CD4-positive, alpha-beta T cell treated with Interleukin-15 for 4 hours (primary cell): ENCODE results near the gene ELOVL1.
"Not testable (repeated sequence)": the region's sequence is repeated elsewhere in the genome, so short reads cannot be mapped to it uniquely, and the experiment has no call there.

Experiments
- DNase-seq: peaks from one replicate; pipeline ENCODE4 v3.0.0-alpha.2; 2020; ENCODE audit warnings: low spot score

ELOVL1 gene

GRCh38 chr1:43367904-43368645 is at the start of gene ELOVL1:
ELOVL1 (minus strand) TSS chr1:43368011; CDS start chr1:43365609, 2,402 bp downstream.
- peak; percentile 86 for DNase-seq

GRCh38 chr1:43415901-43416300 is 48.1 kb upstream of the ELOVL1 start:
- DNase-seq: no peak

GRCh38 chr1:43414634-43415223 is 46.9 kb upstream of the ELOVL1 start:
- peak; percentile 71 for DNase-seq

DNA sequence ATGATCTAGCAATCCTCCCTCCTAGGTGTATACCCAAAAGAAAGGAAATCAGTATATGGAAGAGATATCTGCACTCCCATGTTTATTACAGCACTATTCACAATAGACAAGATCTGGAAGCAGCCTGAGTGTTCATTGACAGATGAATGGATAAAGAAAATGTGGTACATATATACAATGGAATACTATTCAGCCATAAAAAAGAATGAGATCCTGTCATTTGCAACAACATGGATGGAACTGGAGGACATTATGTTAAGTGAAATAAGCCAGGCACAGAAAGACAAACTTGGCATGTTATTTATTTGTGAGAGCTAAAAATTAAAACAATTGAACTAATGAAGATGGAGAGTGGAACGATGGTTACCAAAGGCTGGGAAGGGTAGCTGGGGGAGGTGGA is 45.6 kb upstream of the ELOVL1 start:
- DNase-seq: not testable (repeated sequence)

DNA sequence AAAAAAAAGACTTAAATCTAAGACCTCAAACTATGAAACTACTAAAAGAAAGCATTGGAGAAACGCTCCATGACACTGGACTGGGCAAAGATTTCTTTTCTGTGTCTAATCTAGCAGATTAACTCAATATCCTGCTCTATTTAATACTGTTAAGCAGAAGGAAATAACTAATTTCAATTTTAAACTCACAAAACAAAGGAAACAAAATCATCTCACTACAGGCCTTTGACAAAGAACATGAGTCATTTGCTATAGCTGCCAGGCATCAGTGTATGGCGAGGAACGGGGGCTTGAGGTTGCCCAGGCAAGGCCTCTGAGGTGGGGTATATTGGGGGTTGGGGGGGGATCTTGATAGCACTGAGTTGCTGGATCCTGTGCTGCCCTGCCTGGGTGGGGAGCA is 42.8 kb upstream of the ELOVL1 start:
- DNase-seq: no peak

- no peak for DNase-seq
Observed at GRCh38 chr1:43405876-43406234, 38.0 kb upstream of the ELOVL1 start.

- DNase-seq: no peak
Observed at GRCh38 chr1:43405219-43405875, 37.5 kb upstream of the ELOVL1 start.

DNA sequence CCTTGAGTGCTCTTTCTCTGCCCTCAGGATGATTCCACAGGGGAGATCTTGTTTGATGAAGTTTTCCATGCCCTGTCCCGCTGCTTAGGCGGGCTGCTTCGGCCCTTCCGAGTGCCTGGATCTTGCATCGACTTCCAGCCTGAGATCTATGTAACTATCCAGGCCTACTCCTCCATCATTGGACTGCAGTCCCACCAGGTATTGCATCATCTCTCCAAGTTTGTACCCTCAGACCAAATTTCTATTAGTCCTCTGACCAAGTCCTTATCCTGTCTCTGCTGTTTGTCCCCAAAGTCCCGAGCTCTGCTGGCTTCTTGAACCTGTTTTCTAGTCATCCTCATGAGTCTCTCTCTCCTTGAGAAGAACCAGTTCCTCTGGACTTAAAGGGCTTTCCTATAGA is 36.5 kb upstream of the ELOVL1 start:
- no peak for DNase-seq

DNA sequence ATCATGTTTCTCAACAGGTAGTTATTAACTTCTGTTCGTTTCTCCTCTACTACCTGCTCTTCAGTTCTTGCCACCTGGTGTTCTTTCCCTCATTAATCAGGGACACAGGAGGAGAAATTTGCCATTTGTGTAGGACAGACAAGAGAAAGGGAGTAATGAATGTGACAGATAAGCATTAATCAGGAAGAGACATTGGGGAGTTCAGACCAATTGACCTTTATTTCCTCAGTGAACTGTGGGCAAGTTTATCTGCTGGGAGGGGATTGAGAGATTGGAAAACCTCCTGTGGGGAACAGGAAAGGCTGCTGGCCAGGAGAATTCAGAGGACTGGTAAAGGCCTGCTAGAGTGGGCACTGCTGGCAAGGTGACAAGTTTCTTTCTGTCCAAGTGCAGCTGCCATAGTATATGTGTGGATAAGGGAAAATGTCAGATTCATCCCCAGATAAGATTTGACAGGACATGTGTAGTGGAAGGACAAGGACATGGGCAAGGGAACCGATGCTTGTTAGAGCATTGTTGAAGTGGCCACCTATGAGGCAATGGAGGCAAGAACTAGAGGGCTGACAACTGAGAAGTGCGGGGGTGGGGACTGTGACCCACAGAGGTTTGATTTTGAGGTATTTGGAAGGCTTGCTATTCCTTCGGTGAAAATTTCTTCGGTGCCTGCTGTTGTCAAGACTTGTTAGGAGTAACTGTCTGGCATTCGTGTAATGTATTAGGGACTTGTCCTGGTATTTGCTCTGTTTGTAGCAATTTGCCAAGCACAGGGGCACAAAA is 34.5 kb upstream of the ELOVL1 start:
- DNase-seq: no peak

DNA sequence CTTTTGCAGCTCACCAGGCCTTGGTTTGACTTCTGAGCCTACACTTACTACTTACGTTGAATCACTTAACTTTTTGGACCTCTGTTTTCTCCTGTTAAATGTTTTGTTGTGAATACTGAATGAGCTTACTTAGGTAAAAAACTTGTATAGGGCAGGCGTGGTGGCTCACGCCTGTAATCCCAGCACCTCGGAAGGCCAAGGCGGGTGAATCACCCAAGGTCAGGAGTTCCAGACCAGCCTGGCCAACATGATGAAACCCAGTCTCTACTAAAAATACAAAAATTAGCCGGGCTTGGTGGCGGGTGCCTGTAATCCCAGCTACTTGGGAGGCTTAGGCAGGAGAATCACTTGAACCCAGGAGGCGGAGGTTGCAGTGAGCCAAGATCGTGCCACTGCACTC is 32.6 kb upstream of the ELOVL1 start:
- DNase-seq: not testable (repeated sequence)

DNA sequence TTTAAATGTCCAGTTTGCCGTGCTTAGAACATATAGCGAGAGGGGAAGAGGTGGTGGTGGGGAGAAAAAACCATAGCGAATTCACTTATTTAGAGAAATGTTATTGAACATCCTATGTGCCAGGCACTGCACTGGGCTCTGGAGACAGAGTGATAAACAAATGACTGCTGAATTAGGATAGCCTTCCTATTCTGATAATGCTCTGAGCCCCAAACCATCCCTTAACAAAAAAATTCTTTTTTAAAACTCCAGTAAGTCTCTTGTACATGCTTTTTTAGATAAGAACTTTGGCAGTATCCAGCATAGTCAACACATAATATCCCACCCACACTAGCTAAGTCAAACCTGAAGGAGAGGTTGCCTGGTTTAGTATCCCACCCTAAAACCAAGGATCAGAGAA is 30.4 kb upstream of the ELOVL1 start:
- DNase-seq: no peak

GRCh38 chr1:43396059-43396458 is 28.2 kb upstream of the ELOVL1 start:
- no peak for DNase-seq

- DNase-seq: no peak
Observed at GRCh38 chr1:43395523-43395922, 27.7 kb upstream of the ELOVL1 start.

DNA sequence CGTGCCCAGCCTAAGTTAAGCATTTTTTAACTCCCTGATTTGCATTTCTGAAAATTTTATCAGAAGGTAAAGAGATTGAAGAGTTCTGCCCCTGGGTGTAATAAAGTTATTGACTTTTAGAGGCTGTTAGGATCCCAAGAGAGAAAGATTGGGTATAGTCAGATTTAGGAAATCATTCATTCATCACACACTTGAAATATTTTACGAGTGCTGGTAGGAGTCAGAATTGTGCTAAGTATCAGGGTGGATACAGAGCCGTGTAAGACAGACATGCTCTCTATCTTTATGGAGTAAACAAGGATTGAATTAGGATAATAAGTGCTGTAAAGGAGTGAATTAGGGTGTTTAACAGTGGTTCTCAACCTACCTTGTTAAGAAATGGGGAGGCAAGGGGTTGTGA is 24.9 kb upstream of the ELOVL1 start:
- no peak for DNase-seq

GRCh38 chr1:43389326-43390313 is 21.8 kb upstream of the ELOVL1 start, which contains the start of the genes MED8 and SZT2:
MED8 (minus strand) TSS chr1:43389800; CDS start chr1:43389764, 36 bp downstream.
SZT2 (plus strand) TSS chr1:43389899; CDS start chr1:43389969, 70 bp downstream.
- DNase-seq: peak; percentile 94

GRCh38 chr1:43388613-43389012 is 20.8 kb upstream of the ELOVL1 start:
- DNase-seq: no peak

- DNase-seq: no peak
Observed at GRCh38 chr1:43387976-43388599, 20.3 kb upstream of the ELOVL1 start.

DNA sequence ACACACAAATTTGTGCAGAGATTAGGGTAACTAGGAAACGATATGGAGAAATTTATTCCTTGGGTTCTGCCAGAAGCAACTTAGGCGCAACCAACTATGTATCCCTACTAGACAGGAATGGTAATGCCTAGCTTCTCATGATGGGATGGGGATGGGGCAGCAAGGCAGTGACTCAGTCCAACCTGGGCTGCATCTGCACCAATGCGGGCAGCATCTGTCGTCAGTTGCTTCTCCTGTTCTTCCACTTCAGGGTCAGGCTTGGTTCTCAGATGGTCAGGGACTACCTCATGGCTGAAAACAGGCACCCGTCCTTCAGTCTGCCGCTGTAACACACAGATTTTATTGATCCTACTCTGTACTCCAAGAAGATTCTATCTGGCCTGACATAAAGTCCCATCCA is 18.9 kb upstream of the ELOVL1 start:
- no peak for DNase-seq

GRCh38 chr1:43383449-43383848 is 15.6 kb upstream of the ELOVL1 start:
- no peak for DNase-seq

GRCh38 chr1:43382027-43382779 is 14.4 kb upstream of the ELOVL1 start:
- no peak for DNase-seq
